Sciatic nerve (tissue), 2 donors: ENCODE results near the gene FAM227B. TPM values are rescaled to one million over a fixed set of nuclear protein-coding genes. Genes with fewer than 3 reads are reported as not detected.

ENCODE experiments used
- ATAC-seq: fragments of 200-7000 bp; cut with Tn5 transposase; one replicate; pipeline ENCODE4 v1.9.1; 2020; ENCODE audit warnings: mild to moderate bottlenecking, moderate library complexity
- DNase-seq: peaks from one replicate; pipeline ENCODE4 v3.0.0-alpha.2; 2020; ENCODE audit warnings: low spot score
- intact Hi-C: fragments of 100-400 bp; cut with DNase I; formaldehyde crosslinking; loops from one replicate; pipeline ENCODE4 v1.14.2; 2022
- total RNA-seq: library from RNA; stranded (reverse); fragmentation: NEBNext Ultra II Directional; extraction: Animal tissue kit (Norgen Biotek cat#: 25700); gene quantifications from one replicate; pipeline ENCODE4 v1.2.1, GENCODE V29; 2021
- donor health status: DM: no; HTN: no; CAD: no.
- donor health status: DM: no; HTN: no; CAD: no.

The FAM227B gene
- total RNA-seq, 1 donor from 2014 or later = 13.4 TPM

DNA sequence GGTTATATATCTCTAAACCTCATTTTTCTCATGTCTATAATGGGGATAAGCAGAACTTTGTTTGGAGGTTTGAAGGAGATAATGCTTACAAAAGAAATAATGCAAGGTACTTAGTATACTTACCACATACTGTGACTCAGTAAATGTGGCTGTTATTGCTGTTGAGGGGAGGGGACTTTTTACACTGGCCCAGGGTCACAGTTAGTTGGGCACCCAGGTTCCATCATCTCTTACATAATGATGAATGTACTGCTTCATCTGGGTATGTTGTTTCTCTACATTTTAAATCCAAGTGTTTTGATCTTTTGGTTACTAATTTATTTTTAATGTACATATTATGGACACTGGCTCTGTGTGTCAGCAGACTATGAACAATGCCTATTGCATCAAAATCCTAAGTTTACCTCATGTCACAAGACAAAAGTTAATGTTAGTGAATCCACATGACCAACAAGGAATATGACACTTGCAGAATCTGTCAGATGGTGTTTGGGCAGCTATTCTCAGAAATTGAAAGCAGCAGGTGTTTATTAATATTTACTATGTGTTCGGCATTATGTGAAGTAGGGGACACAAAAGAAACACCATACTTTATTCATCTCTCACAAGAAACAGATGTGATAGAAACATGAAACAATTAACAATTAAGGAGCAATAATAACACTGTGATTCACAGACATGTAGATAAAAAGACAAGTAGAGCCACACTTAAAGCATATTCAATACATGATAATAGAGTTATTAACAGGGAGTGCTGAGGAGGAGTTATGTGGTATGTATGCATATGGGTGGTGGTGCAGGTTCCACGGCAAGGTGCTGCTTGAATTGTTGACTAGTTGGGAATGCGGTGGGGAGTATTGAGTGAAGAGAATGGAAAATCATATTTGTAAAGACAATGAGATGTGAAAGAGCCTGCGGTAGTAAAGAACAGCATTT is 340.8 kb downstream of the FAM227B start:
- intact Hi-C loops = loop anchor here (5.0 kb wide), 1 partner anchor 1068 kb away; no protein-coding TSS in a partner anchor
- ATAC-seq (no peak), DNase-seq (no peak)

DNA sequence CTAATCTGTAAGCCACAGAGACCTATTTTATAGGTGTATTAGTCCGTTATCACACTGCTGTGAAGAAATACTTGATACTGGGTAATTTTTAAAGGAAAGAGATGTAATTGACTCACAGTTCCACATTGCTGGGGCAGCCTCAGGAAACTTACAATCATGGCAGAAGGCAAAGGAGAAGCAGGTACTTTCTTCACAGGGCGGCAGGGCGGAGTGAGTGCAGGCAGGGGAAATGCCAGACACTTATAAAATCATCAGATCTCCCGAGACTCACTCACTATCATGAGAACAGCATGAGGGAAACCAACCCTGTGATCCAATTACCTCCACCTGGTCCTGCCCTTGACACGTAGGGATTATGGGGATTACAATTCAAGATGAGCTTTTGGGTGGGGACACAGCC is 341.9 kb downstream of the FAM227B start:
- intact Hi-C loops = no loop called here
- no peak for ATAC-seq

More for the DNA sequence above, 341.9 kb downstream of the FAM227B start:
- no peak for DNase-seq

Other genes starting within 250 kb of the FAM227B start
- gene FGF7, start 197.6 kb downstream of the FAM227B start, total RNA-seq = 239 TPM
- gene DTWD1, start 230 bp upstream of the FAM227B start, total RNA-seq = 62.1 TPM